ENCODE measurements around the gene USP13. TPM values are rescaled to one million over a fixed set of nuclear protein-coding genes. Genes with fewer than 3 reads are reported as not detected.

USP13 gene
- total and polyA plus RNA-seq, 10 of the 15 experiments (the other 5 are each of a cell fraction or from before 2014, with no cell fraction given) = 3.2 to 20.8 (median 9.0) TPM

GRCh38 chr3:179796421-179796820 lies 143.6 kb downstream of the USP13 start:
- no peak overlapping the region for H2AFZ ChIP-seq (ENCODE audit: control insufficient read depth, low read depth, low read length)
- H3K4me1 ChIP-seq (ENCODE audit: control insufficient read depth, insufficient read depth, low read length) = no peaks in the 10 kb centered on the region
- SMC1A ChIA-PET (ENCODE audit: uncharacterized antibody, unreplicated experiment) = interaction anchor here (0.7 to 0.8 kb wide), 3 partner anchors 15 to 1407 kb away, joined by 3 read pairs; no protein-coding TSS in a partner anchor
- no peaks in the 10 kb centered on the region for H3K9me3 ChIP-seq (replicated peaks; ENCODE audit: control insufficient read depth, insufficient read depth, low read length)
- no peak overlapping the region for H3K4me2 ChIP-seq (ENCODE audit: control insufficient read depth, insufficient read depth)
- 53% methylated on average over 4 of the region's 4 CpGs for WGBS (ENCODE audit: insufficient coverage, insufficient replicate concordance, low lambda C conversion rate, missing lambda C conversion rate)
- H3K36me3 ChIP-seq (ENCODE audit: control insufficient read depth in 2 of 2, insufficient read depth in 2 of 2, low read length in 1 of 2) = no peaks in the 10 kb centered on the region
- H3K9ac ChIP-seq (ENCODE audit: control insufficient read depth, insufficient read depth, low read length) = no peak overlapping the region
- no peaks in the 10 kb centered on the region for H3K27me3 ChIP-seq (replicated peaks in 1 of 2; ENCODE audit: control insufficient read depth in 2 of 2, insufficient read depth in 2 of 2, low read length in 1 of 2)
- in situ Hi-C loops (cut with MboI) (no loop called here), intact Hi-C loops (cut with micrococcal nuclease; ENCODE audit: unreplicated experiment) (no loop called here)
- RAD21 ChIA-PET (ENCODE audit: unreplicated experiment) = no interaction called here
- no peak overlapping the region for H3K4me3 ChIP-seq
- POLR2A ChIA-PET = interaction anchor here (0.6 kb wide), 1 partner anchor 52 kb away, joined by 3 read pairs; no protein-coding TSS in a partner anchor
- H4K20me1 ChIP-seq (ENCODE audit: control insufficient read depth, insufficient read depth) = no peaks in the 10 kb centered on the region
- DNase-seq (ENCODE audit: low read depth, low spot score) = no peak
- no TSS peak for BruUV-seq (replicated peaks)
- no peak overlapping the region for H3K27ac ChIP-seq (ENCODE audit: control insufficient read depth, insufficient read depth)
- ATAC-seq = no peak
- CTCF ChIA-PET = interaction anchor here (0.9 kb wide), 1 partner anchor 14 kb away, joined by 7 read pairs; no protein-coding TSS in a partner anchor
- H3K79me2 ChIP-seq (ENCODE audit: control insufficient read depth, insufficient read depth, low read length) = no peaks in the 10 kb centered on the region
- no peak for FAIRE-seq
- TF ChIP-seq CEBPZ (IDR thresholded peaks at IDR 0.05; ENCODE audit: low read depth, low read length) (no peak), CUX1 (IDR thresholded peaks at IDR 0.05; ENCODE audit: insufficient replicate concordance, low read depth, low read length) (no peak), NFXL1 (IDR thresholded peaks at IDR 0.05; ENCODE audit: borderline replicate concordance) (no peak), IRF4 (IDR thresholded peaks at IDR 0.05; ENCODE audit: low read depth, low read length) (no peak), ESRRA (IDR thresholded peaks at IDR 0.05; ENCODE audit: low read length) (no peak), RAD51 (IDR thresholded peaks at IDR 0.05) (no peak), ZNF384 (IDR thresholded peaks at IDR 0.05; ENCODE audit: borderline replicate concordance, low read depth, low read length) (no peak), BHLHE40 (IDR thresholded peaks at IDR 0.05; ENCODE audit: borderline replicate concordance in 1 of 2, low read depth in 2 of 2, low read length in 1 of 2) (no peak), USF2 (IDR thresholded peaks at IDR 0.05; ENCODE audit: borderline replicate concordance, low read depth, low read length) (no peak), JUND (IDR thresholded peaks at IDR 0.05; ENCODE audit: low read depth, low read length) (no peak), ELK1 (IDR thresholded peaks at IDR 0.05; ENCODE audit: low read depth, low read length) (no peak)
